ENCODE results near the gene RFLNA. TPM values are rescaled to one million over a fixed set of nuclear protein-coding genes. Genes with fewer than 3 reads are reported as not detected.
"Not testable (repeated sequence)": the region's sequence is repeated elsewhere in the genome, so short reads cannot be mapped to it uniquely, and the experiment has no call there.

Gene RFLNA
- total RNA-seq, 1 donor from 2014 or later = 0.50 TPM

- no peak for ATAC-seq
- Histone ChIP-seq H3K9me3 (peaks cover under 1% of the 10 kb centered on the region), H3K36me3 (peaks cover under 1% of the 10 kb centered on the region), H3K27ac (no peak overlapping the region), H3K4me3 (no peak overlapping the region), H3K4me1 (no peaks in the 10 kb centered on the region), H3K27me3 (ENCODE audit: low read depth) (no peaks in the 10 kb centered on the region)
- TF ChIP-seq CTCF (IDR thresholded peaks at IDR 0.05) = no peak
- intact Hi-C loops (cut with DNase I) = loop anchor here (10.0 kb wide), 1 partner anchor 264 kb away; no protein-coding TSS in a partner anchor
- no peak for DNase-seq
Measured at GRCh38 chr12:124318278-124319020, 23.6 kb downstream of the RFLNA start.

DNA sequence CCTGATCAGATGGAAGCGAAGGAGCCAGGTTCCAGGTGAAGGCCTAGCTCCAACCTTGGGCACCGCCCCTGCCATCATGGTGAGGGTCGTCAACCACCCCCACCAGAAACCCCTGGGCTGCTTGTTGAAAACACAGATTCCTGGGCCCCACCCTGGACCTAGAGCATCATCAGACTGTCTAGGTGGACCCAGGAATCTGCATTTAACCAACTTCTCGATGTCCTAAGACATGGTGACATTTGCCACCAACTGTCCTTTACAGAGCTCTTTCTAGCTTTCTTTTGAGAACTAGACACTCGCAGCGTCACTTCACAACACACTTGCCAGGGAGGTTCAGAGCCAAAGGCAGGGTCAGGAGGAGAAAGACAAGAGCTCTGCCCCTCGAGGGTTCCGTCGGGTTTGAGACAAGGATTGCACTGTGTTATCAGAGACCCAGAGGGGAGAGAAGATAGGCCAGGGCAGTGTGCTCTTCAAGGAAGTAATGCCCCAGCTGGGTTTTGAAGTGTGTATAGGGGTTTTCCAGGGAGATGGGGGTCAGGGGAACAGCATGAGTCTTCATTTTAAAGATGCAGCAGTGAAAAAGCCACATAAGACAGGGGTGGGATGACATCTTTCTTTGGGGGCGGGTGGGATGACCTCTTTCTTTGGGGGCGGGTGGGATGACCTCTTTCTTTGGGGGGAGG is 24.6 kb downstream of the RFLNA start:
- H3K27ac ChIP-seq = no peak overlapping the region
- H3K4me3 ChIP-seq = no peak overlapping the region
- no peaks in the 10 kb centered on the region for H3K27me3 ChIP-seq (ENCODE audit: low read depth)
- intact Hi-C loops (cut with DNase I) = loop anchor here (10.0 kb wide), 1 partner anchor 265 kb away; no protein-coding TSS in a partner anchor
- H3K9me3 ChIP-seq = peaks cover 11% of the 10 kb centered on the region
- peaks cover 11% of the 10 kb centered on the region for H3K36me3 ChIP-seq
- no peak for TF ChIP-seq CTCF (IDR thresholded peaks at IDR 0.05)
- DNase-seq (no peak), ATAC-seq (no peak)
- no peaks in the 10 kb centered on the region for H3K4me1 ChIP-seq

GRCh38 chr12:124321040-124321481 is 26.2 kb downstream of the RFLNA start:
- no peak overlapping the region for H3K27ac ChIP-seq
- H3K27me3 ChIP-seq (ENCODE audit: low read depth) = no peaks in the 10 kb centered on the region
- peak; percentile 92 for TF ChIP-seq CTCF (IDR thresholded peaks at IDR 0.05)
- no peak overlapping the region for H3K4me3 ChIP-seq
- peaks cover 16% of the 10 kb centered on the region for H3K9me3 ChIP-seq
- H3K4me1 ChIP-seq = no peaks in the 10 kb centered on the region
- peak; percentile 83 to 86 for ATAC-seq
- peaks cover 27% of the 10 kb centered on the region for H3K36me3 ChIP-seq
- intact Hi-C loops (cut with DNase I) = no loop called here
- DNase-seq = peak; percentile 76

- intact Hi-C loops (cut with DNase I) = no loop called here
- ATAC-seq (peak; percentile 6 to 28), DNase-seq (no peak)
- Histone ChIP-seq H3K4me1 (no peaks in the 10 kb centered on the region), H3K4me3 (no peak overlapping the region), H3K36me3 (peaks cover 33% of the 10 kb centered on the region), H3K27ac (no peak overlapping the region), H3K9me3 (peaks cover 16% of the 10 kb centered on the region), H3K27me3 (ENCODE audit: low read depth) (no peaks in the 10 kb centered on the region)
- no peak for TF ChIP-seq CTCF (IDR thresholded peaks at IDR 0.05)
Measured at GRCh38 chr12:124321556-124322270, 26.8 kb downstream of the RFLNA start.

- DNase-seq (no peak), ATAC-seq (peak in 1 of 2 donors; percentile 3)
- peaks cover 16% of the 10 kb centered on the region for H3K9me3 ChIP-seq
- no peak overlapping the region for H3K27ac ChIP-seq
- H3K36me3 ChIP-seq = peaks cover 40% of the 10 kb centered on the region
- H3K4me3 ChIP-seq = no peak overlapping the region
- TF ChIP-seq CTCF (IDR thresholded peaks at IDR 0.05) = no peak
- H3K4me1 ChIP-seq = no peaks in the 10 kb centered on the region
- intact Hi-C loops (cut with DNase I) = no loop called here
- H3K27me3 ChIP-seq (ENCODE audit: low read depth) = no peaks in the 10 kb centered on the region
Measured at GRCh38 chr12:124322271-124322998, 27.5 kb downstream of the RFLNA start.

- H3K4me3 ChIP-seq; ATAC-seq; intact Hi-C loops (cut with DNase I); H3K27ac ChIP-seq; DNase-seq; H3K27me3 ChIP-seq (ENCODE audit: low read depth); H3K4me1 ChIP-seq: not testable (repeated sequence)
- Histone ChIP-seq H3K9me3 (peaks cover 16% of the 10 kb centered on the region), H3K36me3 (peaks cover 43% of the 10 kb centered on the region)
Measured at GRCh38 chr12:124322999-124323328, 28.1 kb downstream of the RFLNA start.

Measured in lower lobe of right lung (tissue), 2 donors.